Endothelial cell of umbilical vein (primary cell): Measurements from ENCODE around the gene KDM4B. TPM values are rescaled to one million over a fixed set of nuclear protein-coding genes. Genes with fewer than 3 reads are reported as not detected.

Source experiments
- BruUV-seq: library from RNA; stranded (reverse); fragments of 400-500 nt; replicated peaks from 2 replicates; lab custom pipeline; 2021; lab: Mats Ljungman, UMichigan
- CTCF ChIA-PET: fragments of 300-600, 350-600 bp; sonication (Branson Sonifier 250); formaldehyde crosslinking; loops from one replicate; lab custom pipeline; 2021; ENCODE audit warnings: antibody characterized with exemption, inconsistent platforms; lab: Charles Lee
- POLR2A ChIA-PET: fragments of 300-600, 350-600 bp; sonication (Branson Sonifier 250); formaldehyde crosslinking; loops from one replicate; lab custom pipeline; 2021; ENCODE audit warnings: antibody characterized with exemption, inconsistent platforms; lab: Charles Lee
- DNase-seq: peaks from one replicate; pipeline ENCODE4 v3.0.0-alpha.2; 2011; ENCODE audit warnings: low read depth, low spot score
- FAIRE-seq: peaks from 2 replicates; lab custom pipeline; 2011; peaks lifted over from hg19 to GRCh38; lab: Jason Lieb, UNC
- H2AFZ ChIP-seq: 2 replicates; pipeline ENCODE4 v1.6.0; 2012; ENCODE audit warnings: low read depth, low read length, control low read depth, inconsistent platforms
- H3K27ac ChIP-seq: 2 replicates; pipeline ENCODE4 v1.5.1; 2011; ENCODE audit warnings: low read depth, mild to moderate bottlenecking, control low read depth, low read length, moderate library complexity; ENCODE audit not compliant: insufficient read depth
- H3K27me3 ChIP-seq, 2 experiments: 2 replicates each; pipeline versions ENCODE4 v1.6.0 to v1.6.1; 2011; ENCODE audit warnings: low read length in 2 of 2, mixed read lengths in 1 of 2; ENCODE audit not compliant: control insufficient read depth in 2 of 2, insufficient read depth in 2 of 2
- H3K36me3 ChIP-seq, 2 experiments: 2 replicates in 1 of 2; 3 replicates in 1 of 2; pipeline ENCODE4 v1.5.1; 2011; ENCODE audit warnings: low read length in 2 of 2, mild to moderate bottlenecking in 1 of 2, moderate library complexity in 1 of 2; ENCODE audit not compliant: control insufficient read depth in 2 of 2, insufficient read depth in 2 of 2; ENCODE audit errors: extremely low read depth in 1 of 2
- H3K4me1 ChIP-seq: 3 replicates; pipeline ENCODE4 v1.5.1; 2011; ENCODE audit warnings: mild to moderate bottlenecking, low read length; ENCODE audit not compliant: control insufficient read depth, insufficient read depth; ENCODE audit errors: extremely low read depth
- H3K4me2 ChIP-seq: 2 replicates; pipeline ENCODE4 v1.6.1; 2011; ENCODE audit warnings: low read length, control low read depth, mixed read lengths; ENCODE audit not compliant: insufficient read depth
- H3K4me3 ChIP-seq, 3 experiments: fragments of 200-600 bp in 1 of 3; sonication (generic), shearing (Covaris generic) in 1 of 3; replicated peaks in 1 of 3; 2 replicates each; pipeline ENCODE4 v1.5.1; 2011 to 2016; ENCODE audit warnings: control low read depth in 3 of 3, low read length in 3 of 3, mild to moderate bottlenecking in 2 of 3, inconsistent platforms in 1 of 3, low read depth in 1 of 3, moderate library complexity in 1 of 3; ENCODE audit not compliant: insufficient read depth in 1 of 3
- H3K79me2 ChIP-seq: 2 replicates; pipeline ENCODE4 v1.6.0; 2012; ENCODE audit warnings: low read length, inconsistent platforms; ENCODE audit not compliant: control insufficient read depth, insufficient read depth
- H3K9ac ChIP-seq: replicated peaks from 2 replicates; pipeline ENCODE3; 2011; ENCODE audit warnings: low read length, control low read depth; ENCODE audit not compliant: insufficient read depth; ENCODE audit errors: extremely low read depth
- H3K9me1 ChIP-seq: replicated peaks from 3 replicates; pipeline ENCODE4 v1.6.0; 2011; ENCODE audit warnings: mild to moderate bottlenecking, low read length; ENCODE audit not compliant: control insufficient read depth, insufficient read depth; ENCODE audit errors: extremely low read depth
- H3K9me3 ChIP-seq: replicated peaks from 2 replicates; pipeline ENCODE4 v1.5.1; 2012; ENCODE audit warnings: low read length, inconsistent platforms; ENCODE audit not compliant: control insufficient read depth, insufficient read depth
- H4K20me1 ChIP-seq: replicated peaks from 2 replicates; pipeline ENCODE3; 2011; ENCODE audit warnings: mild to moderate bottlenecking, low read length; ENCODE audit not compliant: control insufficient read depth, insufficient read depth; ENCODE audit errors: extremely low read depth
- CTCF ChIP-seq, 2 donors: IDR thresholded peaks; 1 replicate in 1 of 2; 2 replicates in 1 of 2; pipeline ENCODE4 v1.5.1; 2011; ENCODE audit warnings: low read length in 2 of 2, mild to moderate bottlenecking in 2 of 2, moderate library complexity in 2 of 2, control low read depth in 1 of 2, inconsistent platforms in 1 of 2, low read depth in 1 of 2; ENCODE audit not compliant: insufficient read depth in 1 of 2; ENCODE audit errors: extremely low read depth in 1 of 2
- EZH2 ChIP-seq: IDR thresholded peaks from 2 replicates; pipeline ENCODE4 v1.6.1; 2012; ENCODE audit warnings: borderline replicate concordance, low read depth, mild to moderate bottlenecking, moderate library complexity, low read length, inconsistent platforms; ENCODE audit not compliant: severe bottlenecking
- FOS ChIP-seq: IDR thresholded peaks from 2 replicates; pipeline ENCODE4 v1.6.1; 2011; ENCODE audit warnings: mild to moderate bottlenecking, low read length, moderate library complexity, borderline replicate concordance; ENCODE audit not compliant: insufficient read depth
- GATA2 ChIP-seq: IDR thresholded peaks from 2 replicates; pipeline ENCODE4 v1.7.0; 2011; ENCODE audit warnings: low read depth, mild to moderate bottlenecking, moderate library complexity, mixed read lengths, low read length; ENCODE audit not compliant: insufficient read length, insufficient read depth
- JUN ChIP-seq: IDR thresholded peaks from 2 replicates; pipeline ENCODE4 v1.6.1; 2011; ENCODE audit warnings: borderline replicate concordance, low read depth; ENCODE audit not compliant: insufficient read length, insufficient read depth
- MAX ChIP-seq: IDR thresholded peaks from 2 replicates; pipeline ENCODE4 v1.6.1; 2011; ENCODE audit not compliant: insufficient read depth, insufficient read length
- MYC ChIP-seq: IDR thresholded peaks from one replicate; pipeline ENCODE4 v1.6.1; 2011; ENCODE audit warnings: mild to moderate bottlenecking, low read depth, low read length
- POLR2A ChIP-seq: IDR thresholded peaks from 2 replicates; pipeline ENCODE4 v1.6.1; 2012; ENCODE audit warnings: low read depth, mild to moderate bottlenecking, control low read depth, low read length
- POLR2AphosphoS5 ChIP-seq: IDR thresholded peaks from 2 replicates; pipeline ENCODE4 v1.6.1; 2012; ENCODE audit warnings: low read depth, mild to moderate bottlenecking, control low read depth, low read length, moderate library complexity; ENCODE audit not compliant: insufficient read depth
- dilution Hi-C: fragments of 300-500 bp; cut with MboI; formaldehyde crosslinking; loops from one replicate; pipeline ENCODE4 v1.15.0; 2019; ENCODE audit warnings: low sequenced_read_pairs; ENCODE audit not compliant: extremely low pct_ligation_motif_present
- intact Hi-C: fragments of 100-400 bp; cut with micrococcal nuclease; formaldehyde crosslinking; loops from one replicate; pipeline ENCODE4 v1.10.0; 2022
- polyA plus RNA-seq, 4 experiments: library from polyadenylated mRNA; depleted of rRNA in 3 of 4; stranded (reverse) in 3 of 4; unstranded in 1 of 4; fragments of >200 nt; gene quantifications; 2 replicates each; pipeline versions ENCODE4 v1.2.1 to v1.2.3, GENCODE V29; 2011 to 2012; ENCODE audit warnings: missing spikeins in 1 of 4
- total RNA-seq: library from RNA; stranded (reverse); gene quantifications from 2 replicates; pipeline ENCODE4 v1.2.3, GENCODE V29; 2021

KDM4B gene
- total and polyA plus RNA-seq, 2 donors (not counting 3 experiments of a cell fraction or from before 2014, with no cell fraction given): 12.4 to 37.2 TPM

- intact Hi-C loops (no loop called here), dilution Hi-C loops (no loop called here)
- ChIA-PET POLR2A (no interaction called here), CTCF (no interaction called here)
- no peak overlapping the region for H3K9ac ChIP-seq
- no peaks in the 10 kb centered on the region for H3K4me1 ChIP-seq
- no peak for TF ChIP-seq JUN
- TF ChIP-seq EZH2: no peak
- TF ChIP-seq POLR2A: no peak
- TF ChIP-seq FOS: no peak
- no peak for TF ChIP-seq GATA2
- no peak for TF ChIP-seq POLR2AphosphoS5
- TF ChIP-seq CTCF (IDR thresholded peaks at IDR 0.05; ENCODE audit: extremely low read depth in 1 of 2, insufficient read depth in 1 of 2, low read depth in 1 of 2, low read length in 2 of 2): no peak
- no peak for TF ChIP-seq MAX
- no peak for TF ChIP-seq MYC
- no peak overlapping the region for H2AFZ ChIP-seq
- no peaks in the 10 kb centered on the region for H4K20me1 ChIP-seq
- no peak overlapping the region for H3K4me2 ChIP-seq
- H3K79me2 ChIP-seq: no peaks in the 10 kb centered on the region
- no peak overlapping the region for H3K27ac ChIP-seq
- no peak for FAIRE-seq
- no peak for DNase-seq
- H3K27me3 ChIP-seq: no peaks in the 10 kb centered on the region
- BruUV-seq: no TSS peak
- H3K36me3 ChIP-seq: peaks cover 0 to 42% of the 10 kb centered on the region in 2 experiments
- H3K4me3 ChIP-seq: no peak overlapping the region
- H3K9me3 ChIP-seq: no peaks in the 10 kb centered on the region
- H3K9me1 ChIP-seq: no peaks in the 10 kb centered on the region
Observed at GRCh38 chr19:5080809-5081208, 111.9 kb downstream of the KDM4B start.
